ENCODE data around the gene KCTD2. TPM values are rescaled to one million over a fixed set of nuclear protein-coding genes. Genes with fewer than 3 reads are reported as not detected.

KCTD2 gene
- total and polyA plus RNA-seq, 9 of the 15 experiments (the other 6 are each of a cell fraction or from before 2014, with no cell fraction given): 1.7 to 32.9 (median 15.8) TPM

DNA sequence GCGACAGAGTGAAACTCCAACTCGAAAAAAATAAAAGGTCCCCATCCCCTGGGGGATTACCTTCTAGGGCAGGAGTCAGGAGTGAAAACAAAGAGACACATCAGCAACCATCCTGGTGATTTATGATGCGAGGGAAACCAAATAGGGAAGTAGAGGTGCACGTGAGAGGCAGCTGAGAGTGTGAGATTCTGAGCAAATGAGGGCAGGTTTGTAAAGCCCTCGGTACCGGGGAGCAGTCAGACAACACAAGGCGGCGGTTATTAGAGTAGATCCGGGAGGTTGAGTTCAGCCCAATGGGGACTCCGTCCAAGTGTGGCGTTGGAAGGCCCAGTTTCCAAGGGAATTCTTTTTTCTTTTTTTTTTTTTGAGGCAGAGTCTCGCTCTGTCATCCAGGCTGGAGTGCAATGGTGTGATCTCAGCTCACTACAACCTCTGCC, 55.4 kb downstream of the KCTD2 start (continued):
- TF ChIP-seq, protein P1, sequence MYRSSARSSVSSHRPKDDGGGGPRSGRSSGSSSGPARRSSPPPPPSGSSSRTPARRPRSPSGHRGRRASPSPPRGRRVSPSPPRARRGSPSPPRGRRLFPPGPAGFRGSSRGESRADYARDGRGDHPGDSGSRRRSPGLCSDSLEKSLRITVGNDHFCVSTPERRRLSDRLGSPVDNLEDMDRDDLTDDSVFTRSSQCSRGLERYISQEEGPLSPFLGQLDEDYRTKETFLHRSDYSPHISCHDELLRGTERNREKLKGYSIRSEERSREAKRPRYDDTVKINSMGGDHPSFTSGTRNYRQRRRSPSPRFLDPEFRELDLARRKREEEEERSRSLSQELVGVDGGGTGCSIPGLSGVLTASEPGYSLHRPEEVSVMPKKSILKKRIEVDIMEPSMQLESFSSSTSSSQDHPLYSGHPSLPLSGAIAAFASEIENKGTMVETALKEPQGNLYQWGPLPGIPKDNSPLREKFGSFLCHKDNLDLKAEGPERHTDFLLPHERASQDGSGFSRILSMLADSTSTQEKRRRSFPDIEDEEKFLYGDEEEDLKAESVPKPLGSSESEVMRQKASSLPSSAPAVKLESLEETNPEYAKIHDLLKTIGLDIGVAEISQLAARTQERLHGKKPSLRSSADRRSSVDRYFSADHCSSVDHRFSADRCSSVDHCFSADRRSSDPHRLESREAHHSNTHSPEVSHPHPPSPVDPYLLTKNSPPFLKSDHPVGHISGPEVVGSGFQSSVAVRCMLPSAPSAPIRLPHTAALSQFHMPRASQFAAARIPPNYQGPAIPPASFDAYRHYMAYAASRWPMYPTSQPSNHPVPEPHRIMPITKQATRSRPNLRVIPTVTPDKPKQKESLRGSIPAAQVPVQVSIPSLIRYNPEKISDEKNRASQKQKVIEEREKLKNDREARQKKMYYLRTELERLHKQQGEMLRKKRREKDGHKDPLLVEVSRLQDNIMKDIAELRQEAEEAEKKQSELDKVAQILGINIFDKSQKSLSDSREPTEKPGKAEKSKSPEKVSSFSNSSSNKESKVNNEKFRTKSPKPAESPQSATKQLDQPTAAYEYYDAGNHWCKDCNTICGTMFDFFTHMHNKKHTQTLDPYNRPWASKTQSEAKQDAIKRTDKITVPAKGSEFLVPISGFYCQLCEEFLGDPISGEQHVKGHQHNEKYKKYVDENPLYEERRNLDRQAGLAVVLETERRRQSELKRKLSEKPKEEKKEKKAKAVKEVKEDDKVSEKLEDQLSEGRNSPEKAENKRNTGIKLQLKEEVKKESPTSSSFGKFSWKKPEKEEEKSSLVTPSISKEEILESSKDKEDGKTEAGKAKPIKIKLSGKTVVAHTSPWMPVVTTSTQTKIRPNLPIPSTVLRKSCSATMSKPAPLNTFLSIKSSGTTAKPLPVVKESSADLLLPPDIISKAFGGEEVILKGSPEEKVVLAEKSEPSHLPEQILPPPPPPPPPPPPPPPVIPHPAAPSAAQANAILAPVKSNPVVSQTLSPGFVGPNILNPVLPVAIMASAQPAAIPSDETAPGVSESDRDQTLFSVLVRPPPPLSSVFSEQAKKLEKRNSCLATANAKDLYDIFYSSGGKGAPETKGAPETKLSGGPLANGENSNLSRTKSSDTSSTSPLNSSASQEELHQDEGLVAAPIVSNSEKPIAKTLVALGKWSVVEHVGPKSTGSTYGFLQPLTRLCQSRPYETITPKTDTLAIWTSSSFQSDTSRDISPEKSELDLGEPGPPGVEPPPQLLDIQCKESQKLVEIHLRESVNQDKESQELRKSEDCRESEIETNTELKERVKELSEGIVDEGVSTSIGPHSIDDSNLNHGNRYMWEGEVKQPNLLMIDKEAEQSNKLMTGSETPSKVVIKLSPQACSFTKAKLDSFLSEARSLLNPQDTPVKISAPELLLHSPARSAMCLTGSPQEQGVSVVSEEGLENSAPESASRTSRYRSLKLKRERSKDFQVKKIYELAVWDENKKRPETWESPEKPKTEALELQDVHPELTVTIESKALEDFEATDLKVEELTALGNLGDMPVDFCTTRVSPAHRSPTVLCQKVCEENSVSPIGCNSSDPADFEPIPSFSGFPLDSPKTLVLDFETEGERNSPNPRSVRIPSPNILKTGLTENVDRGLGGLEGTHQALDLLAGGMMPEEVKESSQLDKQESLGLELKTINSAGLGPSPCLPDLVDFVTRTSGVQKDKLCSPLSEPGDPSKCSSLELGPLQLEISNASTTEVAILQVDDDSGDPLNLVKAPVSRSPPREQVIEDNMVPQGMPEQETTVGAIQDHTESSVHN (IDR thresholded peaks at IDR 0.05; ENCODE audit: borderline replicate concordance in 1 of 2, low read depth in 1 of 2): peak in 1 of 2 experiments; percentile 87; a peak in 2 of 4 replicates
- TF ChIP-seq HLTF (IDR thresholded peaks at IDR 0.05): no peak
- TF ChIP-seq MYNN (IDR thresholded peaks at IDR 0.05): no peak; the same call in 1 of the 2 replicates
- TF ChIP-seq MYNN (CRISPR knock-in tag; IDR thresholded peaks at IDR 0.05): no peak
- TF ChIP-seq CBX8 (IDR thresholded peaks at IDR 0.05; ENCODE audit: borderline replicate concordance, extremely low read depth, low read depth, low read length, poor library complexity, severe bottlenecking): no peak
- 0 out of 2 replicates have a peak, but pooled peaks have one; percentile 22 for TF ChIP-seq PHTF2 (CRISPR knock-in tag; IDR thresholded peaks at IDR 0.05)
- no peak for TF ChIP-seq SIN3A (IDR thresholded peaks at IDR 0.05; ENCODE audit: borderline replicate concordance in 2 of 2, control insufficient read depth in 1 of 2, low read depth in 2 of 2, low read length in 2 of 2)
- TF ChIP-seq, protein P2, sequence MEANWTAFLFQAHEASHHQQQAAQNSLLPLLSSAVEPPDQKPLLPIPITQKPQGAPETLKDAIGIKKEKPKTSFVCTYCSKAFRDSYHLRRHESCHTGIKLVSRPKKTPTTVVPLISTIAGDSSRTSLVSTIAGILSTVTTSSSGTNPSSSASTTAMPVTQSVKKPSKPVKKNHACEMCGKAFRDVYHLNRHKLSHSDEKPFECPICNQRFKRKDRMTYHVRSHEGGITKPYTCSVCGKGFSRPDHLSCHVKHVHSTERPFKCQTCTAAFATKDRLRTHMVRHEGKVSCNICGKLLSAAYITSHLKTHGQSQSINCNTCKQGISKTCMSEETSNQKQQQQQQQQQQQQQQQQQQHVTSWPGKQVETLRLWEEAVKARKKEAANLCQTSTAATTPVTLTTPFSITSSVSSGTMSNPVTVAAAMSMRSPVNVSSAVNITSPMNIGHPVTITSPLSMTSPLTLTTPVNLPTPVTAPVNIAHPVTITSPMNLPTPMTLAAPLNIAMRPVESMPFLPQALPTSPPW (CRISPR knock-in tag; IDR thresholded peaks at IDR 0.05): 0 out of 2 replicates have a peak, but pooled peaks have one; percentile 11
- no peak for TF ChIP-seq CBX3 (IDR thresholded peaks at IDR 0.05; ENCODE audit: borderline replicate concordance in 1 of 2, low read length in 2 of 2)
- 0 out of 4 replicates have a peak, but pooled peaks of 1 of the 2 experiments have one; percentile 37 for TF ChIP-seq FOXK2 (conservative IDR thresholded peaks at IDR 0.05 in 1 of 2, IDR thresholded peaks at IDR 0.05 in 1 of 2; ENCODE audit: low read depth in 2 of 2)
- TF ChIP-seq RBM15 (IDR thresholded peaks at IDR 0.05; ENCODE audit: insufficient read depth, low read length): no peak
- TF ChIP-seq ZFX (CRISPR knock-in tag; IDR thresholded peaks at IDR 0.05): peak; percentile 41; the same call in 1 of the 2 replicates
- peak; percentile 47; the same call in 1 of the 2 replicates for TF ChIP-seq BCOR (IDR thresholded peaks at IDR 0.05)
